GDM1 (cell line): ENCODE results near the gene TMPRSS9.
"Not testable (repeated sequence)": the region's sequence is repeated elsewhere in the genome, so short reads cannot be mapped to it uniquely, and the experiment has no call there.

ENCODE experiments used
- DNase-seq: peaks from one replicate; lab custom pipeline; 2025; lab: John Stamatoyannopoulos, UW

Gene TMPRSS9

DNA sequence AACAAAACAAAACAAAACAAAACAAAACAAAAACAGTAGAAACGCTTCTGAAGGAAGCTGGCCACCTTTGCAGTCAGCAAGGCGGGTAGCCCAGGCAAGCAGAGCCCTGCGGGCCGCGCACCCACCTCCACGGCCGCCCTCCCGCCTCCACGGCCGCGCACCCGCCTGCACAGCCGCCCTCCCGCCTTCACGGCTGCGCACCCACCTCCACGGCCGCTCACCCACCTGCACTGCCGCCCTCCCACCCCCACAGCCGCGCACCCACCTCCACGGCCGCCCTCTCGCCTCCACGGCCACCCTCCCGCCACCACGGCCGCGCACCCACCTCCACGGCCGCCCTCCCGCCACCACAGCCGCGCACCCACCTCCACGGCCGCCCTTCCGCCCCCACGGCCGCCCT is 76.3 kb downstream of the TMPRSS9 start:
- DNase-seq: no peak

DNA sequence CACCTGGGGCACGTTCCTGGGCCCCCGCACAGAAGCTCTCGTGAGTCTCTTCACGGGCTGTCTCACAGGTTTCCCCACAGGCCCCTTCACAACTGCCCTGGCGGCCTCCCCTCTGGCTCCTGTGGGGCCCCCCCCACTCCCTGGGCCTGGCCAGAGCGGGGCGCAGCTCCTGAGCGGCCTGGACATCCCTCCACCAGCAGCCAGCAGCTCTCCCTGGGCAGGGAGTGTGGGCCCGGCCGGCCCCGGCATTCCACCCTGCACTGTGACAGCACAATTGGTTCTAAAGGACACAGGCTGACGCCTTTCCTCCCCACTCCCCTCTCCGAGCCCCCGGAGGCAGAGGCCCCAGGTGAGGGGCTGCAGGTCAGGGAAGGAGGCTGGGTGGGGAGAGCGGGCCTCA is 76.9 kb downstream of the TMPRSS9 start:
- DNase-seq: no peak

DNA sequence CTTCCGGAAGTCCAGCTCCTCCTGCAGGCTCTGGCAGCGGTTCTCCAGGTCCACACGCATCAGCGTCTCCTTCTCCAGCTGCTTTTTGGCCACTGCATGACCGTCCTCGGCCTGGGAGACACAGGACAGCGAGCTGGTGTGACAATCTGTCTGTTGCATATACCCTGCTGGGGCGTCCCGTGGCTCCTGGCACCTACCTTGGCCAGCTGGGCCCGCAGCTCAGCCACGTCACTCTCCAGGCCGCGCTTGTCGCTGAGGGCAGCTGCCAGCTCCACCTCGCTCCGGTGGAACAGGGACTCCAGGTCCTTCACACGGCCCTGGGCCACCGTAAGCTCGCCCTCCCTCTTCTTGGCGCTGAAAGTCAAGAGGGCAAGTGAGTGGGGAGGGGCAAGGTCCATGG is 78.1 kb downstream of the TMPRSS9 start:
- DNase-seq: no peak

DNA sequence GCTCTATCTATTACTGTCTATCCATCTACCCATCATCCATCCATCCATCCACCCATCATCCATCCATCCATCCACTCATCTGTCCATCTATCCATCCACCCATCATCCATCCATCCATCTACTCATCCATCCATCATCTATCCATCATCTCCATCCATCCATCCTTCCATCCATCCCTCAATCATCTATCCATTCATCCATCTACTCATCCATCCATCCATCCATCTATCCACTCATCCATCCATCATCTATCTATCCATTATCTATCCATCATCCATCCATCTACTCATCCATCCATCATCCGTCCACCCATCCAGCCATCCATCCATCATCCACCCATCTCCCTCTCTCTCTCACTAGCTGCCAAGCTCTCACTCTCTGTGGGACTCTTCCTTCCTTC is 80.5 kb downstream of the TMPRSS9 start:
- DNase-seq: no peak

DNA sequence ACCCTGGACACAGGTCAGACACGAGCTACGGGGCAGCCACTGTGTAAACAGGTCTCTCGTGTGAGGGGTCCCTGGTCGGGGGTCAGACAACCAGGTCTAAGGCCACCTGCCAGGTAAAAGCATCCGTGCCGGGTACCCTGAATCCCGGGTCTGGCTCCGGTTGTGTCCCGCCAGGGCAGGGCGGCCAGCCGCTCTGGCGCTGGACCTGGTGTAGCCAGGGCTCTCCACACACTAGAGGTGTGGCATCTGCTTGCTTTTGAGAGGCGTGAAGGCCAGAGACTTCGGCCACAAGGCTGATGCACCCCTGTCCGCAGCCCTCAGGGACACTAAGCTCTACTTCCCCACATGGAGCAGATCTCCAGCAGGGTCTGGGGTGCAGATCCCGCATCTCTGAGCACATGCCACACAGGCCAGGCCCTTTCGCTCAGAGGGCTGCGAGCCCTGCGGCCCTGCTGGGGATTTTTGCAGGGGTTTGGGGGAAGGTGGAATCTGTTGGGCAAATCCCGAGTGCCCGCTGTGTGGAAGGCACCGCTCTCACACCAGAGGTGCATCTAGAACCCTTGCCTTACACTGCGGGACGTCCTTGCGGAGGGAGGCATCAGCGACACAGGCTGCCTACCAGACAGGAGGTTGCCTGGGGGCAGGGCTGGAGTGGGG is 81.2 kb downstream of the TMPRSS9 start:
- no peak for DNase-seq

DNA sequence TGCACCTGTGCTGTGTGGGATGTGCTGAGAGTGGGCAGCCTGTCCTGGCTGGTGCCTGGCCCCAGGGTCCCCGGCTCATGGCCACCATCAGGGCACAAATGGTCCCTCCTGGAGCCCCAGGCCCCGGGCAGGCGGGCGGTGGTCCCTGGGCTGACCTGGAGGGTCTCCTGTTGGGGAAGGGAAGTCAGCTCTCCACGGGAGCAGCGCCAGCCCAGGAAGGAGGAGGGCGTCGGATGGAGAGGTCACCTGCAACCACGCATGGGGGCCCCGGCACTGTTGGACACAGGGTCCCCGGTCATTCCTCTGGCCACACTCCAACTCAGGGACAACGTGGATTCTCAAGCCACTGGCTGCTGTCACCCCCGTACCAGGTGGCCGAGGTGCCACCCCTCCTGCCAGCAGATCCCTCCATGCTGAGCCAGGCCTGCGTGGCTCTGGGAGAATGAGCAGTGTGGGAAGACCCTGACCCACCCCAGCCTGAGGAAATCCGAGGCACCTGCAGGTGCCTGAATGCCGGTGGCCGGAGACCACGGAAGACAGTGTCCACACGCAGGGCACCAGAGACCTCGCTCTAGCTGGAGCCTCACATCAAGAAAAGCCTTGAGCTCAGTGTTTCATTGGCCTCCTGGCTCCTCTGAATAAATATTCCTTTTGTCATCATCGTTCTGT is 83.2 kb downstream of the TMPRSS9 start:
- no peak for DNase-seq

DNA sequence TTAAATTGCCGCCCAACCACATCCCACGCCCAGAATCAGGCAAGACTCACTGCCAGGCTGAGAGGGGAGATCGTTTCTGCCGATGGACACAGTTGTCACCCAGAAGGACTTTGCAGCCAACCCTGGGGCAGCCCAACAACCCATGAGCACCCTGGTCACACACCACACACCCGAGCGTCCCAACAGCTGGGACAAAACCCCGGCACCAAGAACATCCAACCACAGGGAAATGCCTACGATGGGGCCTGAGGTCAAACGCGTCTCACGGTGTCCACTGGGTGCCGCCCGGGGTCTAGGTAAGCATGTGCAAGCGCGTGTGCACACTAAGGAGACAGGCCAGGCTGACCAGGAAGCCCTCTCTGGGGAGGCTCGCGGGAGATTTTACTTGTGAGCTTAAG is 83.7 kb downstream of the TMPRSS9 start:
- DNase-seq: no peak

DNA sequence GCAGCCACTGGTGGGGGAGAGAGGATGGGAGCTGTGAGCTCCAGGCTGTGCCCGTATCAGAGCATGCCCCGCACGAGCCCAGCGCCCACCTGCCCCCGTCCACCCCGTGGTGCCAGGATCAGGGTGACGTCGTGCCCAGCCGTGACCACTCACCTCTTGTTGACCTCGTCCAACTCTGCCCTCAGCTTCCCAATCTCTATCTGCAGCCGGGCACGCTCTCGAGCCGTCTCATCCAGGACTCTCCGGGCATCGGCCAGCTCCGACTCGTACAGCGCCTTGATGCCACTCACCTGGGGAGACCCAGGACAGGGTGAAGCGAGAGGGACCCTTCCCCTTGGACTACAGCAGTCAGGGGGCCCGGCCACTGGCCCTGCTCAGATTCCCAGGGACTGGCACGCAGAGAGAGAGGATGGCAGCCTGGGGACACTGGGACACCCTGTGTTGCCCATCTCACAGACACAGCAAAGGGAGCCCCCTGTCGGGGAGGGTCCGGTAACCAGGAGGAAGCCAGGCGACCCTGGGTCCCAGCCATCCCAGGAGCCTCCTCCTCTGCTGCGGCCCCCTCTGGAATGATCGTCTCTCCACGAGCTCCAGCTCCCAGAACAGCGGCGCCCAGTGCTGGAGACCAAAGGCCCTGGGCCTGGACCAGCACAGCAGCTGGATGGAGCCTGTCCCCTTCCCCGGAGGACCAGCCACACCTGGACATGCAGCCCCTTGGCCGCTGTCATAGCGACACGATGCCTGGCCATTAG is 84.4 kb downstream of the TMPRSS9 start:
- DNase-seq: no peak

DNA sequence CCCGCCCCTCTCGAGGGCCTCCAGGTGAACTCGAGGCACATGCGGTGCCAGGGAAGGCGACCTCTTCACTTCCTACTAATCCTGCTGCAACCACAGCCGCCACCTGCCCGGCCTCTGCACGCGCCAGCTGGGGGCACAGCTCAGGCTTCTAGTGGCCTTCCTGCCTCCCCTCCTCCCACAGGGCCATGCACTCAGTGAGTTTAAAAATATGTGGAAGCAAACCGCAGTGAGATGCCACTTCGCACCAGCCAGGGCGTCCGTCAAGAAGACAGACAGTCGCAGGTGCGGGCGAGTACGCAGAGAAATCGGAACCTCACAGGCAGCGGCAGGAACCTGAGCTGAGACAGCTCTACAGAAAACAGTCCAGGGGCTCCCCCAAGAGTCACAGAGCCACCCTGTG is 86.3 kb downstream of the TMPRSS9 start:
- peak; percentile 43 for DNase-seq

DNA sequence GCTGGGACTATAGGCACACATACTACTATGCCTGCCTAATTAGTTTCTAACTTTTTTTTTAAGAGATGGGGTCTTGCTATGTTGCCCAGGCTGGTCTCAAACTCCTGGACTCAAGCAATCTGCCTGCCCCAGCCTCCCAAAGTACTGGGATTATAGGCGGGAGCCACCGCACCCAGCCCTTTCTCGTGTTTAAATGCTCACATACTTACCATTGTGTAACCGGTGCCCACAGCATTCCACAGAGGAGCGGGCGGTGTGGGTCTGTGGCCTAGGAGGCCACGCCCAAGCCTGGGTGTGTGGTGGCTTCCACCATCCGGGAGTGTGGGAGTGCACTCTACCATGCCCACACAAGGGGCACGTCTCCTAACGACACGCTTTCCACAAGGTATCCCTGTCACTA is 89.0 kb downstream of the TMPRSS9 start:
- no peak for DNase-seq

DNA sequence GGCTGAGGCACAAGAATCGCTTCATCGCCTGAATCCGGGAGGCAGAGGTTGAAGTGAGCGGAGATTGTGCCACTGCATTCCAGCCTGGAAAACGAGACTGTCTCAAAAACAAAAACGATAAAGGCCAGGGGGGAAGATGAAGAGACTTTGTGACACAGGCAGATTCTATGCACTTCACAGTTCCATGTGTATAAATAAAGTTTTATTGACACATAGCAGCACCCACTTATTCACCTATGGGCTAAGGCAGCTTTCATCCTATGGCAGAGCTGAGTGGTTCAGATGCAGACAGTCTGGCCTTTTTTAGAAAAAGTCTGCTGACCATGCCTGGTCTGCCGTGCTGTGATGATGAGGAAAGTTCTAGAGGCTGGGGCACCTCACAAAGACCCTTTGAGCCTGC is 91.1 kb downstream of the TMPRSS9 start:
- DNase-seq: no peak

DNA sequence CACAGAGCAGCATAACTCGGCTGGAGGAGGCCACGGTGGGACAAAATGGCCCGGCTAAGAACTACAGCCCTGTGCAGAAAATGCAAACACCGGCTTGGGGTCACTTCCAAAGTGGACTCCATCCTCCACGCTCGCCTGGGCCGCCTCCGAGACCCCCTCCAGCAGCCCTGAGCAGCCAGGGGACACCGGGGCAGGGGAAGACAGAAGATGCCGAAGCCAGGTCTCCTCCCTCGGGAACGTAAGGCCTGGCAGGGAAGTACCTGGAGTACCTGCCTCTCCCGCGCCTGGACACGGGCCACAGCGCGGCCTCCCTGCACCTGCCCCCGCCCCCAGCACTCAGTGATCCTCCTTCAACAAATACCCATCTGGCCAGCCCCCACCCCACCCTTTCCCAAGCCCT is 91.7 kb downstream of the TMPRSS9 start:
- no peak for DNase-seq

DNA sequence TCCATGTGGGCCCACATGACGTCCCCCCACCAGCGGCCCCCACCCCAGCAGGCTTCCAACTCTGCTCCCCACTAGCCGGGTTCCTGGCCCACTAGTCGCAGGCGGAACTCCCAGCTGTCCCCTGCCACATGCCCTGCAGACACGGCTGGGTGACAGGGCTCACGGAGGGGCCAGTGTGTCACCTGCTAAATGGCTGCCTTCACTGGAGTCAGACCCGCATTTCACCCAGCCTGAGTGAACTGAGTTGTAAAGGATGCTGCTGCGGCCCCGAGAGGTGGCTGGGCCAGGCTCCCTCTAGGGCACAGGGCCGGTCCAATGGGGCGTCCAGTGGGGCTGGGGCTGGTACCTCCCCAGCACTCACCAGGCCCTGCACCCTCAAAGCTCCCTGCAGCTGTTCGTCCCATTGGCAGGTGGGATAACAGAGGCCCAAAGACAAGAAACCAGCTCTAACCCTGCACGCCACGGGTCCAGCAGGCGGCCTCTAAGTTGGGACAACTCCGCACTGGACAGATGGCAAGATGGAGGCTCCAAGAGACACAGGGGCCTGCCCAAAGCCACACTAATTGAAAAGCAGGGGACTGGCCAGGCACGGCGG is 93.5 kb downstream of the TMPRSS9 start:
- no peak for DNase-seq

DNA sequence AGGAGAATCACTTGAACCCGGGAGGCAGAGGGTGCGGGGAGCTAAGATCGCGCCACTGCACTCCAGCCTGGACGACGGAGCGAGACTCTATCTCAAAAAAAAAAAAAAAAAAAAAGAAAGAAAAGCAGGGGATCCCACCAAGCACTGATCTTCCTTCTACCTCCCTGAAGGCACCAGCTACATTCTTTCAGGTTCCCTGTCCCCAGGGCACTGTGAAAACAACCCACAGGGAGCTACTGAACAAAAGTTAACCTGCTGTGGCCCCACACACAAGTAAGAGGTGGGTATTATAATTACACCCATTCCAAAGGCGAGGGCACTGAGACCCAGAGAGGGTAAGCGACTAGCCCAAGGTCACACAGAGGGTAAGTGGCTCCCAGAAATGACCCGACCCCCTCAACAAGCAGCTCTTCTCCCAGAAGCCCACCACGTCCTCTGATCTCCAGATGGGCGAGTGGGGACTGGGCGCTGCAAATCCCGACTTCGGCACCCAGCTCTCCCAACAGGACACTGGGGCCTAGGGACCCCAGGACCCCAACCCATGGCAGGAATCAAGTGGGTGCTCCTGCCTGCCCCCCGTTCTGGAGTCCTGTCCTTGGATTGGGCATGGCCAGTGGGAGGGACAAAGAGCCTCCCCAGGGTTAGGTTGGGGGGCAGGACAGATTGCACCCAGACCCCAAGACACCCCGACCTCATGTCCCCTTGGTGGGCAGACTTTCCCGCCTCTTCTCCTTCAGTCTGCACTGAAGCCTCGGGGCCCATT is 94.3 kb downstream of the TMPRSS9 start:
- no peak for DNase-seq

DNA sequence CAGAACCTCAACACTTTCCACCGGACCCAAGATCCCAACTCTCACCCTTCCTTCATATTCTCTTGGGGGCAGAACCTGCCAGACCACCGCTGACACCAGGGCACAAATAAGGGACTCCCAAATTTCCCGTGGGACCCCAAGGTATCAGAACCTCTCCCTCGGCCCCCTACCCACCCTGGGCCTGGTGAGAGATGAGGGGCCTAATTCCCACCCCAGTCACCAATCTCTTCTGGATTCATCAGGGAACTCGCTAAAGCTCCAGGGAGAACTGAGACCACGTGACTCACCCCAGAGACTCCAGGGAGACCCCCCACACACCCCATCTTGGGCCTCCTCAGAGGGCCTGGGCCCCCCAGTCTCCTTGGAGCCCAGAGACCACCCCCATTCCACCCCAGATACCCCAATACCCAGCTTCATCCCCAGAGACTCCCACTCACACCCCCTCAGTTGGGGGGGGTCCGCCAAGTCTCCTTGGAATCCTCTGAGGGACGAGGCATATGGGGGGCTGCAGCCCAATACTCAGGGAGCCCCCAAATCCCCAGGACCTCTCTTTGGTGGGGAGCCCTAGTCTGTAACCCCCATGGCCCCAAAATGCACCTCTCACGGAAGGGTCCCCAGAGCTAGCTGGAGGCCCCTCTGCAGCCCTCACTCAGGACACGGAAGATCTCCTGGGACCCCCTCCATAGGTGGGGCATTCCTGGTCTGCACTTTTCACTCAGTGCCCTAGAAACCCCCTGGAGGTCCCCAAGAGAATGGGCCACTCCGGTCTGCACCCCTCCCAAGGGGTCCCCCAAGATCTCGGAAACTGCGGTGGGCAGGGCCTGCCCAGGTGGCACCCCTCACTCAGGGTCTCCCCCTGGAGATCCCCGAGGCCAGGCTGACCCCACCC is 95.1 kb downstream of the TMPRSS9 start:
- no peak for DNase-seq

DNA sequence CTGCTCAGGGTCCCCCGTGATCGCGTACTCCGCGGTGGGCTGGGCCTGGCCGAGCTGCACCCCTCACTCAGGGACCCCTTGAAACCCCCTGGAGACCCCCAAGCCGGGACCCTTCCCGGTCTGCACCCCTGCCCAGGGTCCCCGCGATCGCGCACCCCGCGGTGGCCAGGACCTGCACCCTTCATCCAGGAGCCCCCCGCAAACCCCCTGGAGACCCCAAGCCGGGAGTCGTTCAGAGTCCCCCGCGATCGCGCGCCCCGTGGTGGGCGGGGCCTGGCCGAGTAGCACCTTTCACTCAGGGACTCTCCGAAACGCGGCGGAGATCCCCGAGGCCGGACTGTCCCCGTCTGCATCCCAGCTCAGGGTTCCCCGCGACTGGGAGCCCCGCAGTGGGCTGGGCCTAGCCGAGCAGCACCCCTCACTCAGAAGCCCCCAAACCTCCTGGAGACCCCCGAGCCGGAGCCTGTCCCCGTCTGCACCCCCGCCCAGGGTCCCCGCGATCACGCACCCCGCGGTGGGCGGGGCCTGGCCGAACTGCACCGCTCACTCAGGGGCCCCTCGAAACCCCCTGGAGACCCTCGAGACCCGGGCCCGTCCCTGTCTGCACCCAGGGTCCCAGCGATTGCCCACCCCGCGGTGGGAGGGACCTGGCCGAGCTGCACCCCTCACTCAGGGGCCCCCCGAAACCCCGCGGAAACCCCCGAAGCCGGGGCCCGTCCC is 95.9 kb downstream of the TMPRSS9 start:
- DNase-seq: no peak

DNA sequence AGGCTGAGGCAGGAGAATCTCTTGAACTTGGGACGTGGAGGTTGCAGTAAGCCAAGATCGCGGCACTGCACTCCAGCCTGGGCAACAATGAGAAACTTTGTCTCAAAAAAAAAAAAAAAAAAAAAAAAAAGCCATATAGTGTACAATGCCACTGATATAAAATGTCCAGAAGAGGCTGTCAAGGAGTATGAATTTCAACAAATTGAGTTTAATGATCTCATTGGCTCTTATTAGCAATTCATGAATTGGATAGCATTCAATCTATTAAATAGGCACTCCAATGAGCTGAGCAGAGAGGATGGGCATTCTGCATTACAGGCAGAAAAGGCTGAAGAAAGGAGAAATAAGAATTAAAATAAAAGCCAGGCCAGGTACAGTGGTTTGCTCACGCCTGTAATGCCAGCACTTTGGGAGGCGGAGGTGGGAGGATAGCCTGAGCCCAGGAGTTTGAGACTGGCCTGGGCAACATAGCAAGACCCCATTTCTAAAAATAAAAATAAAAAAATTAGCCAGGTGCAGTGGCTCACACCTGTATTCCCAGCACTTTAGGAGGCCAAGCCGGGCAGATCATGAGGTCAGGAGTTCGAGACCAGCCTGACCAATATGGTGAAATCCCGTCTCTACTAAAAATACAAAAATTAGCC is 97.5 kb downstream of the TMPRSS9 start:
- DNase-seq: no peak

DNA sequence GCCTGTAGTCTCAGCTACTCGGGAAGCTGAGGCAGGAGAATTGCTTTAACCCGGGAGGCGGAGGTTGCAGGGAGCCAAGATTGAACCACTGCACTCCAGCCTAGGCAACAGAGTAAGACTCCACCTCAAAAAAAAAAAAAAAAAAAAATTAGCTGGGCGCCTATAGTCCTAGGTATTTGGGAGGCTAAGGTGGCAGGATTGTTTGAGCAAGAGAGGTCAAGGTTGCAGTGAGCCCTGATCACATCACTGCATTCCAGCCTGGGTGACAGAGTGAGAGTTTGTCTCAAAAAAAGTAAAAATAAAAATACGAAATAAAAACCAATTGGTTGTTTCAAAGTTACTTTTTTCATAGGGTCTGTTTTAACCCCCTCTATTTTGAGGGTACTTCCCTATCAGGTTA is 98.0 kb downstream of the TMPRSS9 start:
- DNase-seq: no peak

DNA sequence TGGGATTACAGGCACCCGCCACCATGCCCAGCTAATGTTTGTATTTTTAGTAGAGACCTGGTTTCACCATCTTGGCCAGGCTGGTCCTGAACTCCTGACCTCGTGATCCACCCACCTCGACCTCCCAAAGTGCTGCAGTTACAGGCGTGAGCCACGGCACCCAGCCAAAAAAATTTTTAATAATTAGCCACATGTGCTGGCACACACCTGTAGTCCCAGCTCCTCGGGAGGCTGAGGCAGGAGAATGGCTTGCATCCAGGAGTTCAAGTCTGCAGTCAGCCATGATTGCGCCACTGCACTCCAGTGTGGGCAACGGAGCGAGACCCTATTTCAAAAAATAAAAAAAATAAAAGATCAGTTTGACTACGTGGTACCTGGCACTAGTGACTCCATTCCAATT is 98.7 kb downstream of the TMPRSS9 start:
- not testable (repeated sequence) for DNase-seq

DNA sequence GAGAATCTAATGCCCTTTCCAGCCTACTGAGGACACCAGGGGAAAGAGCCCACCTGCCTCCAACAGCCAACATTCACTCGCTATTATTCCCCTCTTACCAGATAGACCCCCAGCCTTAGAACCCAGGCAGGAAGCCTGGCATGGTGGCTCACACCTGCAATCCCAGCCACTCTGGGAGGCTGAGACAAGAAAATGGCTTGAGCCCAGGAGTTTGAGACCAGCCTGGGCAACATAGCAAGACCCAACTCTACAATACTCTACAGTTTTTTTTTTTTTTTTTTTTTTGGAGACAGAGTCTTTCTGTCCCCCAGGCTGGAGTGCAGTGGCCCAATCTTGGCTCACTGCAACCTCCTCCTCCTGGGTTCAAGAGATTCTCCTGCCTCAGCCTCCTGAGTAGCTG is 100.2 kb downstream of the TMPRSS9 start:
- no peak for DNase-seq
